IMR-90 (cell line): ENCODE results near the gene PSPN. TPM values are rescaled to one million over a fixed set of nuclear protein-coding genes. Genes with fewer than 3 reads are reported as not detected.

Experiments used
- ATAC-seq: fragments of 200-7000 bp; cut with Tn5 transposase; 2 replicates; pipeline ENCODE4 v1.9.1; 2020; ENCODE audit warnings: low read depth, mild to moderate bottlenecking, moderate library complexity
- BruUV-seq: library from RNA; stranded (reverse); fragments of 400-500 nt; replicated peaks from 2 replicates; lab custom pipeline; 2021; lab: Mats Ljungman, UMichigan
- CTCF ChIA-PET: fragments of 300-600 bp; formaldehyde crosslinking; extraction: SDS; loops from one replicate; lab custom pipeline; 2021; ENCODE audit warnings: antibody characterized with exemption; lab: Yijun Ruan, JAX
- POLR2A ChIA-PET: fragments of 300-600 bp; sonication (Branson Sonifier 250); formaldehyde crosslinking; loops from one replicate; lab custom pipeline; 2022; ENCODE audit warnings: antibody characterized with exemption; ENCODE audit not compliant: unreplicated experiment; lab: Charles Lee
- DNase-seq: peaks from one replicate; pipeline ENCODE4 v3.0.0; 2013
- H2AFZ ChIP-seq: replicated peaks from 2 replicates; pipeline ENCODE3; 2013; ENCODE audit warnings: low read length, mild to moderate bottlenecking; ENCODE audit not compliant: poor library complexity
- H2AK5ac ChIP-seq: 2 replicates; pipeline ENCODE4 v1.6.1; 2013; ENCODE audit warnings: low read depth, low read length, inconsistent platforms
- H2AK9ac ChIP-seq: replicated peaks from 2 replicates; pipeline ENCODE3; 2013; ENCODE audit warnings: mild to moderate bottlenecking, low read depth, low read length, moderate library complexity; ENCODE audit not compliant: poor library complexity
- H2BK120ac ChIP-seq: 2 replicates; pipeline ENCODE4 v1.6.1; 2013; ENCODE audit warnings: low read depth, low read length, inconsistent platforms
- H2BK15ac ChIP-seq: 3 replicates; pipeline ENCODE4 v1.6.1; 2013; ENCODE audit warnings: low read depth, low read length, inconsistent platforms
- H2BK20ac ChIP-seq: 2 replicates; pipeline ENCODE4 v1.6.1; 2013; ENCODE audit warnings: low read depth, mild to moderate bottlenecking, inconsistent platforms, low read length, moderate library complexity
- H2BK5ac ChIP-seq: 2 replicates; pipeline ENCODE4 v1.6.1; 2013; ENCODE audit warnings: mild to moderate bottlenecking, low read depth, low read length, inconsistent platforms; ENCODE audit not compliant: poor library complexity, severe bottlenecking
- H3K14ac ChIP-seq: replicated peaks from 2 replicates; pipeline ENCODE4 v1.6.1; 2013; ENCODE audit warnings: low read depth, low read length, inconsistent platforms
- H3K18ac ChIP-seq: 2 replicates; pipeline ENCODE4 v1.6.1; 2013; ENCODE audit warnings: low read depth, low read length, control low read depth
- H3K23ac ChIP-seq: 2 replicates; pipeline ENCODE4 v1.6.1; 2013; ENCODE audit warnings: low read depth, low read length, inconsistent platforms
- H3K27ac ChIP-seq: 2 replicates; pipeline ENCODE4 v1.5.1; 2013; ENCODE audit warnings: mild to moderate bottlenecking, control low read depth, low read length; ENCODE audit not compliant: insufficient read depth
- H3K27me3 ChIP-seq: 2 replicates; pipeline ENCODE4 v1.6.1; 2013; ENCODE audit warnings: low read length; ENCODE audit not compliant: control insufficient read depth, insufficient read depth
- H3K36me3 ChIP-seq: 2 replicates; pipeline ENCODE4 v1.6.1; 2013; ENCODE audit warnings: low read length, mixed read lengths; ENCODE audit not compliant: control insufficient read depth, insufficient read depth
- H3K4ac ChIP-seq: 2 replicates; pipeline ENCODE4 v1.6.1; 2013; ENCODE audit warnings: low read depth, low read length, inconsistent platforms
- H3K4me1 ChIP-seq: 2 replicates; pipeline ENCODE4 v1.6.1; 2013; ENCODE audit warnings: low read length, mixed read lengths; ENCODE audit not compliant: control insufficient read depth, insufficient read depth
- H3K4me2 ChIP-seq: 2 replicates; pipeline ENCODE4 v1.6.1; 2013; ENCODE audit warnings: low read depth, mild to moderate bottlenecking, control low read depth, low read length, moderate library complexity
- H3K4me3 ChIP-seq: 2 replicates; pipeline ENCODE4 v1.5.1; 2013; ENCODE audit warnings: low read depth, mild to moderate bottlenecking, control low read depth, low read length, moderate library complexity; ENCODE audit not compliant: insufficient read depth
- H3K56ac ChIP-seq: 2 replicates; pipeline ENCODE4 v1.6.1; 2013; ENCODE audit warnings: low read length, inconsistent platforms; ENCODE audit not compliant: insufficient read depth; ENCODE audit errors: extremely low read depth
- H3K79me1 ChIP-seq, 2 experiments: 2 replicates each; pipeline ENCODE4 v1.6.1; 2013; ENCODE audit warnings: low read length in 2 of 2, inconsistent platforms in 1 of 2, low read depth in 1 of 2
- H3K9ac ChIP-seq: 2 replicates; pipeline ENCODE4 v1.6.1; 2013; ENCODE audit warnings: low read depth, low read length, control low read depth
- H3K9me1 ChIP-seq: 2 replicates; pipeline ENCODE4 v1.6.1; 2013; ENCODE audit warnings: low read length, inconsistent platforms; ENCODE audit not compliant: insufficient read depth
- H3K9me3 ChIP-seq: 2 replicates; pipeline ENCODE4 v1.6.1; 2013; ENCODE audit warnings: low read length; ENCODE audit not compliant: control insufficient read depth, insufficient read depth
- H4K20me1 ChIP-seq: 2 replicates; pipeline ENCODE4 v1.6.1; 2013; ENCODE audit warnings: low read length, inconsistent platforms; ENCODE audit not compliant: insufficient read depth
- H4K5ac ChIP-seq: 2 replicates; pipeline ENCODE4 v1.6.1; 2013; ENCODE audit warnings: mild to moderate bottlenecking, low read depth, low read length, control low read depth
- H4K8ac ChIP-seq, 2 experiments: 2 replicates each; pipeline ENCODE4 v1.6.1; 2013; ENCODE audit warnings: low read depth in 2 of 2, low read length in 2 of 2, control low read depth in 1 of 2, inconsistent platforms in 1 of 2
- H4K91ac ChIP-seq: 2 replicates; pipeline ENCODE4 v1.6.1; 2013; ENCODE audit warnings: low read depth, low read length, inconsistent platforms; ENCODE audit not compliant: insufficient read depth
- BHLHE40 ChIP-seq: fragments of 150-350 bp; IDR thresholded peaks from 2 replicates; pipeline ENCODE4 v1.6.1; 2016; ENCODE audit warnings: mild to moderate bottlenecking, low read depth, low read length
- FOS ChIP-seq: fragments of 150-350 bp; IDR thresholded peaks from 2 replicates; pipeline ENCODE4 v1.6.1; 2016; ENCODE audit warnings: low read depth, low read length
- MAZ ChIP-seq: IDR thresholded peaks from 2 replicates; pipeline ENCODE4 v1.6.1; 2012; ENCODE audit warnings: low read depth, mild to moderate bottlenecking, low read length, improper control_type of control experiment, moderate library complexity, borderline replicate concordance
- POLR2A ChIP-seq: IDR thresholded peaks from 2 replicates; pipeline ENCODE4 v1.6.1; 2012; ENCODE audit warnings: mild to moderate bottlenecking, low read depth, low read length
- RCOR1 ChIP-seq: IDR thresholded peaks from 2 replicates; pipeline ENCODE4 v1.6.1; 2012; ENCODE audit warnings: mild to moderate bottlenecking, low read length, improper control_type of control experiment; ENCODE audit not compliant: insufficient replicate concordance
- USF2 ChIP-seq: fragments of 150-350 bp; IDR thresholded peaks from 2 replicates; pipeline ENCODE4 v1.6.1; 2017; ENCODE audit warnings: mild to moderate bottlenecking, antibody characterized with exemption, low read length, low read depth
- WGBS, 2 experiments: methylation state at CpG; one replicate each; pipeline versions ENCODE4 v1.1.5 to v1.1.7; 2013; ENCODE audit warnings: missing lambda C conversion rate in 2 of 2; ENCODE audit not compliant: insufficient read length in 1 of 2; ENCODE audit errors: extremely low coverage in 2 of 2; 5-methylcytosine and 5-hydroxymethylcytosine counted together
- dilution Hi-C: fragments of 300-500 bp; cut with HindIII; formaldehyde crosslinking; loops from one replicate; pipeline ENCODE4 v1.14.3; 2018; ENCODE audit warnings: low sequenced_read_pairs; ENCODE audit not compliant: unreplicated experiment
- in situ Hi-C: fragments of 300-500 bp; cut with MboI; formaldehyde crosslinking; loops from 3 replicates; pipeline ENCODE4 v1.14.3; 2019; ENCODE audit warnings: low sequenced_read_pairs, inconsistent platforms, mixed read lengths
- intact Hi-C: fragments of 100-400 bp; cut with micrococcal nuclease; formaldehyde crosslinking; loops from 2 replicates; pipeline ENCODE4 v1.10.0; 2022
- polyA plus RNA-seq, 3 experiments: library from polyadenylated mRNA; depleted of rRNA; stranded (reverse); fragments of >200 nt; gene quantifications; 2 replicates each; pipeline ENCODE4 v1.2.3, GENCODE V29; 2012; ENCODE audit warnings: low replicate concordance in 1 of 3
- total RNA-seq: library from RNA; depleted of rRNA; stranded (reverse); fragments of >200 nt; gene quantifications from 2 replicates; pipeline ENCODE4 v1.2.3, GENCODE V29; 2012

The PSPN gene
- total and polyA plus RNA-seq, 2 of the 4 experiments (the other 2 are of a cell fraction), result 0.34 to 0.54 TPM

GRCh38 chr19:6424195-6424938 lies 48.6 kb upstream of the PSPN start, which contains the start of gene KHSRP:
Gene KHSRP, minus strand, starts transcription at chr19:6424811. Its CDS starts 110 bp downstream, at chr19:6424701.
- H3K9me3 ChIP-seq, result peaks cover 3% of the 10 kb centered on the region; the same call in 1 of the 2 replicates
- H3K4ac ChIP-seq, result peak within 1 kb of the TSS; percentile 76
- no peak for ATAC-seq
- ChIA-PET CTCF (no interaction called here), POLR2A (no interaction called here)
- H4K91ac ChIP-seq, result peak within 1 kb of the TSS; percentile 86
- no peak within 1 kb of the TSS for H2BK15ac ChIP-seq
- H3K9me1 ChIP-seq, result peaks cover 3% of the 10 kb centered on the region; the same call in 1 of the 2 replicates
- H3K14ac ChIP-seq, result peak within 1 kb of the TSS; percentile 90
- peak within 1 kb of the TSS; percentile 94 for H2AK9ac ChIP-seq
- H4K8ac ChIP-seq, result peak within 1 kb of the TSS; percentile 97 to 100
- dilution Hi-C loops, result no loop called here
- H2BK20ac ChIP-seq, result peak within 1 kb of the TSS; percentile 27; the same call in 1 of the 2 replicates
- peaks cover 48% of the 10 kb centered on the region for H4K20me1 ChIP-seq
- peak within 1 kb of the TSS; percentile 40 for H3K27ac ChIP-seq
- intact Hi-C loops, result loop anchor here (2.0 kb wide), 1 partner anchor 312 kb away; the partner anchor contains the start of gene GPR108
- peaks cover 22% of the 10 kb centered on the region for H3K36me3 ChIP-seq
- peaks cover 2% of the 10 kb centered on the region; the same call in 1 of the 2 replicates for H3K27me3 ChIP-seq
- H3K18ac ChIP-seq, result peak within 1 kb of the TSS; percentile 10; the same call in 1 of the 2 replicates
- peak within 1 kb of the TSS; percentile 95 for H2AFZ ChIP-seq
- peak within 1 kb of the TSS; percentile 81 for H3K4me2 ChIP-seq
- peak within 1 kb of the TSS; percentile 16 for H2BK5ac ChIP-seq
- peak within 1 kb of the TSS; percentile 85 for H3K4me3 ChIP-seq
- WGBS, 2 experiments, result 0% methylated on average over 36 of the region's 114 CpGs; no CpG with 5 or more reads in 1 of the 2 experiments
- in situ Hi-C loops, result no loop called here
- BruUV-seq, result no TSS peak
- H3K56ac ChIP-seq, result no peak within 1 kb of the TSS
- peak; percentile 84 for TF ChIP-seq USF2
- TF ChIP-seq RCOR1, result no peak
- TF ChIP-seq MAZ, result peak; percentile 77; the same call in 1 of the 2 replicates
- no peak for TF ChIP-seq FOS
- TF ChIP-seq BHLHE40, result peak; percentile 53
- TF ChIP-seq POLR2A, result peak; percentile 72
- H2AK5ac ChIP-seq, result peak within 1 kb of the TSS; percentile 72
- H3K23ac ChIP-seq, result peak within 1 kb of the TSS; percentile 91
- no peak within 1 kb of the TSS; the same call in none of the 2 replicates for H2BK120ac ChIP-seq
- peaks cover 0 to 36% of the 10 kb centered on the region in 2 experiments; a peak in 2 of 4 replicates for H3K79me1 ChIP-seq
- peak within 1 kb of the TSS; percentile 74 for H3K9ac ChIP-seq
- DNase-seq, result no peak
- H3K4me1 ChIP-seq, result peaks cover 2% of the 10 kb centered on the region; the same call in 1 of the 2 replicates
- H4K5ac ChIP-seq, result peak within 1 kb of the TSS; percentile 96
